ENCODE data around the gene NDRG4. TPM values are rescaled to one million over a fixed set of nuclear protein-coding genes. Genes with fewer than 3 reads are reported as not detected.
A peak's percentile ranks its signal among the peaks of the same experiment; 100 is the strongest.

Gene NDRG4
- total RNA-seq, 2 donors from 2014 or later = 2.2 to 11.0 TPM

DNA sequence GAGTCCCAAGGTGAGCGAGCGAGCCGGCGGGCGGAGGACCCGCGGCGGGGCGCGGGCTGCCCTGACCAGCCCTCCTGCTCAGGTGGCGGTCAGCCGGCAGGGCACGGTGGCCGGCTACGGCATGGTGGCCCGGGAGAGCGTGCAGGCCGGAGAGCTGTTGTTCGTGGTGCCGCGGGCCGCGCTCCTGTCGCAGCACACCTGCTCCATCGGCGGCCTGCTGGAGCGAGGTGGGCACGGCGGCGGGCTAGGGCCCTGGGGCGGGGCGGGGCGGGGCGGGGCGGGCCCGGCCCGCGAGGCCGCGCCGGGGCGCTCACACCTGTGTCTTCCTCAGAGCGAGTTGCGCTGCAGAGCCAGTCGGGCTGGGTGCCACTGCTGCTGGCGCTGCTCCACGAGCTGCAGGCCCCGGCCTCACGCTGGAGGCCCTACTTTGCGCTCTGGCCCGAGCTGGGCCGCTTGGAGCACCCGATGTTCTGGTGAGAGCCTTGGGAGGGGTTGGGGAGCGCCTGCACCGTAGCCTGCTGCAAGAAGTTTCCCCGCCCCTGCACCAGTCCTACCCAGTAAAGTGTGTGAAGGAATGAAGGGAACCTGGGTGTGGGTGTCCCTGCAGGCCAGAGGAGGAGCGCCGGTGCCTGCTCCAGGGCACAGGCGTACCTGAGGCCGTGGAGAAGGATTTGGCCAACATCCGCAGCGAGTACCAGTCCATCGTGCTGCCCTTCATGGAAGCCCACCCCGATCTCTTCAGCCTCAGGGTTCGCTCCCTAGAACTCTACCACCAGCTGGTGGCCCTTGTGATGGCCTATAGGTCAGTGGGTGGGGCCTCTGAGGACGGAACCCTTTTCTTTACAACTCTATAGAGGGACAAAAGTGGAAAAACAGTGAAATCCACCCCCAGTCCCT, 16.2 kb downstream of the NDRG4 start:
- Histone ChIP-seq H3K27me3 (replicated peaks; ENCODE audit: insufficient read depth) (no peaks in the 10 kb centered on the region), H3K4me3 (peak overlapping the region; percentile 97), H3K4me1 (ENCODE audit: control insufficient read depth in 1 of 2, low read depth in 2 of 2) (peaks cover 4 to 15% of the 10 kb centered on the region in 2 donors), H3K27ac (peak overlapping the region; percentile 71 to 78), H3K36me3 (peaks cover 33% of the 10 kb centered on the region), H3K9me3 (no peaks in the 10 kb centered on the region)
- TF ChIP-seq, protein P1, sequence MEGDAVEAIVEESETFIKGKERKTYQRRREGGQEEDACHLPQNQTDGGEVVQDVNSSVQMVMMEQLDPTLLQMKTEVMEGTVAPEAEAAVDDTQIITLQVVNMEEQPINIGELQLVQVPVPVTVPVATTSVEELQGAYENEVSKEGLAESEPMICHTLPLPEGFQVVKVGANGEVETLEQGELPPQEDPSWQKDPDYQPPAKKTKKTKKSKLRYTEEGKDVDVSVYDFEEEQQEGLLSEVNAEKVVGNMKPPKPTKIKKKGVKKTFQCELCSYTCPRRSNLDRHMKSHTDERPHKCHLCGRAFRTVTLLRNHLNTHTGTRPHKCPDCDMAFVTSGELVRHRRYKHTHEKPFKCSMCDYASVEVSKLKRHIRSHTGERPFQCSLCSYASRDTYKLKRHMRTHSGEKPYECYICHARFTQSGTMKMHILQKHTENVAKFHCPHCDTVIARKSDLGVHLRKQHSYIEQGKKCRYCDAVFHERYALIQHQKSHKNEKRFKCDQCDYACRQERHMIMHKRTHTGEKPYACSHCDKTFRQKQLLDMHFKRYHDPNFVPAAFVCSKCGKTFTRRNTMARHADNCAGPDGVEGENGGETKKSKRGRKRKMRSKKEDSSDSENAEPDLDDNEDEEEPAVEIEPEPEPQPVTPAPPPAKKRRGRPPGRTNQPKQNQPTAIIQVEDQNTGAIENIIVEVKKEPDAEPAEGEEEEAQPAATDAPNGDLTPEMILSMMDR (IDR thresholded peaks at IDR 0.05) = no peak
- ATAC-seq (ENCODE audit: insufficient number of reproducible peaks, low FRiP score, low read depth) (no peak), DNase-seq (ENCODE audit: low spot score) (no peak)

DNA sequence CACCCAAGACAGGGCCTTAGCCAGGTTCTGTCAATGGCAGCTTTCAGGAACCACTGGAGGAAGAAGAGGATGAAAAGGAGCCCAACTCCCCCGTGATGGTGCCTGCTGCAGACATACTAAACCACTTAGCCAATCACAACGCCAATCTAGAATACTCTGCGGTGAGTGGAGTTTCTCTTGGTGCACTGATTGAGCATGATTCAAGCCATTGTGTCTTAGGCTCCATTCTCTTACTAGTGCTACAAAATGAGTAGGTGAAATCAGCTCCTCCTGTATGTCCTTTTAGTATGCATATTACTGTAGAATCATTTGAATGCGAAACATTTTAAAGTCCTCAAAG, 16.8 kb downstream of the NDRG4 start:
- Histone ChIP-seq H3K27ac (no peak overlapping the region), H3K4me1 (ENCODE audit: control insufficient read depth in 1 of 2, low read depth in 2 of 2) (peaks cover 4 to 15% of the 10 kb centered on the region in 2 donors), H3K4me3 (no peak overlapping the region), H3K36me3 (peaks cover 39% of the 10 kb centered on the region), H3K9me3 (no peaks in the 10 kb centered on the region), H3K27me3 (replicated peaks; ENCODE audit: insufficient read depth) (no peaks in the 10 kb centered on the region)
- ATAC-seq (ENCODE audit: insufficient number of reproducible peaks, low FRiP score, low read depth) (no peak), DNase-seq (ENCODE audit: low spot score) (no peak)
- TF ChIP-seq, protein P1 (IDR thresholded peaks at IDR 0.05) = no peak

DNA sequence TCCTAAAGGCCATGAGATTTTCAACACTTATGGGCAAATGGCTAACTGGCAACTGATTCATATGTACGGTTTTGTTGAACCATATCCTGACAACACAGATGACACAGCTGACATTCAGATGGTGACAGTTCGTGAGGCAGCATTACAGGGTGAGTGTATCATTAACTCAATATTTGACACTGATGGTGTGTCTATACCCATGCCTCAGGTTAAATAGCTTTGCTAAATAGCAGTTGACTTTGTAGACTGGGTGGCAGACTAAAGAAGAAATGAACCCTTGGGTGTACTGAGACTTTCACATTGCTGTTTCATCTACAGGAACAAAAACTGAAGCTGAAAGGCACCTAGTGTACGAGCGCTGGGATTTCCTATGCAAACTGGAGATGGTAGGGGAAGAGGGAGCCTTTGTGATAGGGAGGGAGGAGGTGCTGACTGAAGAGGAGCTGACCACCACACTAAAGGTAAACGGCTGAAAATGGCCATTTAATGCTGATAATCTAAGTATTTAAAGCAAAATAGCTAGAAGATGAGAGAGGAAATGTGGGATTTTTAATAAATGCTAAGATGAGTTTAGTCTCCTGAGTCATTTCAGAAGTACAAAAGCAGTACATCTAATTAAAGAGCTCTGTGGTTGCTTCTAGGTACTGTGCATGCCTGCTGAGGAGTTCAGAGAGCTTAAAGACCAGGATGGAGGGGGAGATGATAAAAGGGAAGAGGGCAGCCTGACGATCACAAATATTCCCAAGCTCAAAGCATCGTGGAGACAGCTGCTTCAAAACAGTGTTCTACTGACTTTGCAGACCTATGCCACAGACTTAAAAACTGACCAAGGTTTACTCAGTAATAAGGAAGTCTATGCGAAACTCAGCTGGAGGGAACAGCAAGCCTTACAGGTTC, 18.4 kb downstream of the NDRG4 start:
- H3K4me3 ChIP-seq = no peak overlapping the region
- ATAC-seq (ENCODE audit: insufficient number of reproducible peaks, low FRiP score, low read depth) = no peak
- H3K27ac ChIP-seq = no peak overlapping the region
- H3K9me3 ChIP-seq = no peaks in the 10 kb centered on the region
- TF ChIP-seq, protein P1 (IDR thresholded peaks at IDR 0.05) = no peak
- no peak for DNase-seq (ENCODE audit: low spot score)
- H3K27me3 ChIP-seq (replicated peaks; ENCODE audit: insufficient read depth) = no peaks in the 10 kb centered on the region
- H3K4me1 ChIP-seq (ENCODE audit: control insufficient read depth in 1 of 2, low read depth in 2 of 2) = peaks cover 4 to 15% of the 10 kb centered on the region in 2 donors
- H3K36me3 ChIP-seq = peaks cover 54% of the 10 kb centered on the region

DNA sequence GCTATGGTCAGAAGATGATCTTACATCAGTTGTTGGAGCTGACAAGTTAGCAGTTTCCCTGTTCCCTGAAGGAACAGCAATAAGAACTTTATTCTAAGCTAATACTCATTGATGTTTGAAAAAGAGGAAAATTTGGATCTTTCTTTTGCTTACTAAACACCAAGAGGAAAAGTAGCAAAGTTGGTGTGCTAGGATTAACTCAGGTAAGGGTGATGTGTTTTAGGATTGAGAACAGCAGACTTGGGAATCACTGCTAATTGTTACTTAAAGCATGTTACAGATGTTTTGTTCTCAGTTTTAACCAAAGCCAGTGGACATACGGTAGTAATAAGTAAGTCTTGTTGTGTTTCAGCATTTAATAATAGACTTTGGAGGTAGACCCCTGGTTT, 19.0 kb downstream of the NDRG4 start:
- DNase-seq (ENCODE audit: low spot score) = no peak
- H3K9me3 ChIP-seq = no peaks in the 10 kb centered on the region
- no peak overlapping the region for H3K4me3 ChIP-seq
- H3K27me3 ChIP-seq (replicated peaks; ENCODE audit: insufficient read depth) = no peaks in the 10 kb centered on the region
- TF ChIP-seq, protein P1 (IDR thresholded peaks at IDR 0.05) = no peak
- no peak for ATAC-seq (ENCODE audit: insufficient number of reproducible peaks, low FRiP score, low read depth)
- H3K27ac ChIP-seq = no peak overlapping the region
- H3K36me3 ChIP-seq = peaks cover 60% of the 10 kb centered on the region
- peaks cover 4 to 15% of the 10 kb centered on the region in 2 donors for H3K4me1 ChIP-seq (ENCODE audit: control insufficient read depth in 1 of 2, low read depth in 2 of 2)

DNA sequence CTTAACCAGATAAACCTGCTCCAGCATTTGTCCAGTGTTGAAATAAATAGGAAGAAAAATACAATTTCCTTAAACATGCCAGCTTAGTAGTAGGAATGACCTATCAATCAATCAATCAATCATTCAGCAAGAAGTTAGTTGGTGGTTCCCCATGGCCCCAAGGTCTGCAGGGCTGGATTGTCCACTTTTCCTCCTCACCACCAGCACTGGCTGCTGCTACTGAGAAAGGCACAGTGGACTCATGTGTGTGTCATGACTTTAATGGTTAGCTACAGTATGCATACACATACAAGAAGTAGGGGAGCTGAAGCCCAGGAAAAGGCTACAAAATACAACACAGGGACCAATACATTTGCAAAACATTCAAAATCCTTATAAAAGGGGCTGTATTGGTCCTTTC, 19.8 kb downstream of the NDRG4 start:
- Histone ChIP-seq H3K27ac (no peak overlapping the region), H3K36me3 (peaks cover 66% of the 10 kb centered on the region), H3K9me3 (no peaks in the 10 kb centered on the region), H3K4me3 (no peak overlapping the region), H3K4me1 (ENCODE audit: control insufficient read depth in 1 of 2, low read depth in 2 of 2) (peaks cover 4 to 11% of the 10 kb centered on the region in 2 donors), H3K27me3 (replicated peaks; ENCODE audit: insufficient read depth) (no peaks in the 10 kb centered on the region)
- no peak for ATAC-seq (ENCODE audit: insufficient number of reproducible peaks, low FRiP score, low read depth)
- DNase-seq (ENCODE audit: low spot score) = no peak
- TF ChIP-seq, protein P1 (IDR thresholded peaks at IDR 0.05) = no peak

Measured in thoracic aorta (tissue), 2 donors.